MM.1S (cell line): ENCODE measurements around the gene FAM228B.

Experiments used
- DNase-seq: peaks from one replicate; pipeline ENCODE4 v3.0.0-alpha.2; 2015
- H2AFZ ChIP-seq: fragments of 300-600 bp; sonication (generic); 2 replicates; pipeline ENCODE4 v1.6.0; 2016; ENCODE audit warnings: antibody characterized with exemption, low read length
- H3F3A ChIP-seq: fragments of 300-600 bp; sonication (generic); 2 replicates; pipeline ENCODE4 v1.6.1; 2016; ENCODE audit warnings: mild to moderate bottlenecking, antibody characterized with exemption, low read length, moderate library complexity, mixed read lengths; ENCODE audit not compliant: insufficient read depth
- H3K27ac ChIP-seq: fragments of 300-600 bp; sonication (generic); 2 replicates; pipeline ENCODE4 v1.5.1; 2016; ENCODE audit warnings: mild to moderate bottlenecking, low read length
- H3K27me3 ChIP-seq: fragments of 300-600 bp; sonication (generic); replicated peaks from 2 replicates; pipeline ENCODE4 v1.6.0; 2016; ENCODE audit warnings: low read length; ENCODE audit not compliant: insufficient read depth
- H3K36me3 ChIP-seq: fragments of 300-600 bp; sonication (generic); replicated peaks from 2 replicates; pipeline ENCODE4 v1.6.1; 2016; ENCODE audit warnings: mild to moderate bottlenecking, low read length, mixed read lengths; ENCODE audit not compliant: insufficient read depth
- H3K4me1 ChIP-seq: fragments of 300-600 bp; sonication (generic); 2 replicates; pipeline ENCODE4 v1.6.1; 2016; ENCODE audit warnings: low read length, mixed read lengths
- H3K4me2 ChIP-seq: fragments of 300-600 bp; sonication (generic); 2 replicates; pipeline ENCODE4 v1.6.0; 2016; ENCODE audit warnings: low read depth, low read length
- H3K4me3 ChIP-seq: fragments of 300-600 bp; sonication (generic); 2 replicates; pipeline ENCODE4 v1.5.1; 2016; ENCODE audit warnings: low read length, mixed read lengths
- H3K79me2 ChIP-seq: fragments of 300-600 bp; sonication (generic); 2 replicates; pipeline ENCODE4 v1.6.1; 2016; ENCODE audit warnings: mixed run types, low read length, mixed read lengths
- H3K9ac ChIP-seq: fragments of 300-600 bp; sonication (generic); 2 replicates; pipeline ENCODE4 v1.6.1; 2016; ENCODE audit warnings: low read length, mixed read lengths
- H3K9me2 ChIP-seq: fragments of 300-600 bp; sonication (generic); replicated peaks from 2 replicates; pipeline ENCODE4 v1.6.1; 2016; ENCODE audit warnings: mild to moderate bottlenecking, low read length, mixed read lengths; ENCODE audit not compliant: insufficient read depth
- H3K9me3 ChIP-seq: fragments of 300-600 bp; sonication (generic); replicated peaks from 2 replicates; pipeline ENCODE4 v1.6.1; 2016; ENCODE audit warnings: mild to moderate bottlenecking, low read length, mixed read lengths; ENCODE audit not compliant: insufficient read depth
- H4K20me1 ChIP-seq: fragments of 300-600 bp; sonication (generic); 2 replicates; pipeline ENCODE4 v1.6.1; 2016; ENCODE audit warnings: mild to moderate bottlenecking, low read length, moderate library complexity, mixed read lengths; ENCODE audit not compliant: insufficient read depth
- CTCF ChIP-seq: fragments of 300-600 bp; sonication (generic); IDR thresholded peaks from 2 replicates; pipeline ENCODE4 v1.5.1; 2016; ENCODE audit warnings: antibody characterized with exemption, low read length, mixed read lengths
- EZH2 ChIP-seq: fragments of 300-600 bp; sonication (generic); optimal IDR thresholded peaks from 2 replicates; pipeline ENCODE3; 2017; ENCODE audit warnings: low read depth, mild to moderate bottlenecking, antibody characterized with exemption, low read length, mixed read lengths
- EZH2phosphoT487 ChIP-seq: fragments of 300-600 bp; sonication (generic); IDR thresholded peaks from 2 replicates; pipeline ENCODE4 v1.6.1; 2018; ENCODE audit warnings: antibody characterized with exemption, low read length

Gene FAM228B

GRCh38 chr2:24123195-24123921 lies at the start of gene FAM228B, which contains the start of gene PFN4:
TSS of gene FAM228B (plus strand) at chr2:24123469. CDS start at chr2:24124362, 893 bp downstream.
TSS of gene PFN4 (minus strand) at chr2:24123334. CDS start at chr2:24122535, 799 bp downstream.
- Histone ChIP-seq H3K79me2 (no peaks in the 10 kb centered on the region), H3K4me1 (no peaks in the 10 kb centered on the region), H4K20me1 (no peaks in the 10 kb centered on the region), H3K9me2 (no peaks in the 10 kb centered on the region), H3K4me3 (peak within 1 kb of the TSS; percentile 85), H3K4me2 (peak within 1 kb of the TSS; percentile 96), H3K9ac (peak within 1 kb of the TSS; percentile 70), H3K27ac (peak within 1 kb of the TSS; percentile 26; the same call in 1 of the 2 replicates), H3K9me3 (no peaks in the 10 kb centered on the region), H3K27me3 (no peaks in the 10 kb centered on the region), H3K36me3 (no peaks in the 10 kb centered on the region), H3F3A (no peaks in the 10 kb centered on the region), H2AFZ (peak within 1 kb of the TSS; percentile 100)
- peak; percentile 81 for DNase-seq
- no peak for TF ChIP-seq EZH2
- no peak for TF ChIP-seq CTCF
- TF ChIP-seq EZH2phosphoT487: no peak

GRCh38 chr2:24073816-24074215 lies 49.5 kb upstream of the FAM228B start:
- no peak overlapping the region for H3K27ac ChIP-seq
- peaks cover 14% of the 10 kb centered on the region for H3F3A ChIP-seq
- H4K20me1 ChIP-seq: no peaks in the 10 kb centered on the region
- no peak for DNase-seq
- no peaks in the 10 kb centered on the region for H3K27me3 ChIP-seq
- TF ChIP-seq EZH2 (no peak), CTCF (no peak), EZH2phosphoT487 (no peak)
- no peak overlapping the region for H2AFZ ChIP-seq
- no peaks in the 10 kb centered on the region for H3K36me3 ChIP-seq
- peaks cover 13% of the 10 kb centered on the region for H3K4me1 ChIP-seq
- H3K4me3 ChIP-seq: no peak overlapping the region
- H3K79me2 ChIP-seq: peaks cover 49% of the 10 kb centered on the region
- no peaks in the 10 kb centered on the region for H3K9me3 ChIP-seq
- no peak overlapping the region for H3K4me2 ChIP-seq
- H3K9me2 ChIP-seq: no peaks in the 10 kb centered on the region
- no peak overlapping the region for H3K9ac ChIP-seq

GRCh38 chr2:24075259-24075658 lies 48.0 kb upstream of the FAM228B start:
- peak overlapping the region; percentile 85; the same call in 1 of the 2 replicates for H2AFZ ChIP-seq

More at GRCh38 chr2:24075259-24075658, 48.0 kb upstream of the FAM228B start:
- TF ChIP-seq EZH2: no peak
- no peak for TF ChIP-seq EZH2phosphoT487
- TF ChIP-seq CTCF: no peak
- peaks cover 49% of the 10 kb centered on the region for H3K79me2 ChIP-seq
- H3K9me2 ChIP-seq: no peaks in the 10 kb centered on the region
- H4K20me1 ChIP-seq: no peaks in the 10 kb centered on the region
- no peak overlapping the region for H3K27ac ChIP-seq
- no peak for DNase-seq
- peak overlapping the region; percentile 86 for H3K4me3 ChIP-seq
- no peaks in the 10 kb centered on the region for H3K36me3 ChIP-seq
- H3K27me3 ChIP-seq: no peaks in the 10 kb centered on the region
- peak overlapping the region; percentile 85 for H3K4me2 ChIP-seq
- peak overlapping the region; percentile 78 for H3K9ac ChIP-seq
- no peaks in the 10 kb centered on the region for H3K9me3 ChIP-seq
- H3K4me1 ChIP-seq: peaks cover 13% of the 10 kb centered on the region
- H3F3A ChIP-seq: peaks cover 14% of the 10 kb centered on the region
